GM21576 (cell line): ENCODE measurements around the gene HCFC2.
"Not testable (repeated sequence)": the region's sequence is repeated elsewhere in the genome, so short reads cannot be mapped to it uniquely, and the experiment has no call there.

Experiments
- ATAC-seq: cut with Tn5 transposase; IDR thresholded peaks from one replicate; pipeline ENCODE4 v1.9.1; 2021; ENCODE audit warnings: mild to moderate bottlenecking, moderate library complexity; ENCODE audit not compliant: unreplicated experiment

The HCFC2 gene

GRCh38 chr12:104064031-104064841 is at the start of gene HCFC2:
Gene HCFC2 (plus strand): TSS chr12:104064531. CDS start chr12:104064561, 30 bp downstream.
- ATAC-seq, result peak; percentile 82

DNA sequence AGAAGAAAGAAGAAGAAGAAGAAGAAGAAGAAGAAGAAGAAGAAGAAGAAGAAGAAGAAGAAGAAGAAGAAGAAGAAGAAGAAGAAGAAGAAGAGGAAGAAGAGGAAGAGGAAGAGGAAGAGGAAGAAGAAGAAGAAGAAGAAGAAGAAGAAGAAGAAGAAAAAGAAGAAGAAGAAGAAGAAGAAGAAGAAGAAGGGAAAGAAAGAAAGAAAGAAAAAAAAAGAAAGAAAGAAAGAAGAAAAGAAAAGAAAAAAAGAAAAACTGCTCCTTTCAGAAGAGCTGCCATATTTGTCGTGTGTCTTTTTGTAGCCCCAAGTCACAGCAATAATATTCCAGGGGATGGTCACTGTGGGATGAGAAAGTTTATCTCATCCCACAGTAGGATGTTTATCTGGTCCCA is 42.5 kb upstream of the HCFC2 start:
- not testable (repeated sequence) for ATAC-seq

DNA sequence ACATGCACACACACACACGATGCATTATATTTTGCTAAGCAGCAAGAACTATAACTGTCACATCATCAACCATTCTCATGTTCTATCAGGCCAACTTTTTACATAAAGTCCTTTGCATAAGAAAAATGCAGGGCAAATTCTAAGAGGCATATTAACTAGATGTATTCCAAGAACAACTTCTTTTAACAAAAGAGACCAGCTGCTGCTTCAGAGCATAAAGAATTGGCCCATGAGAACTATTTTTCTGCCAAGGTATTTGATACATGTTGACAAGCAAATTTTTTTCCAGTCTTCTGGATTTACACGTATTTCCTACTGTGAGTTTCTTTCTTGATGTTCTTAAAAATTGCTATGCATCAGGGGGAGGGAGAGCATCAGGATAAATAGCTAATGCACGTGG is 41.5 kb upstream of the HCFC2 start:
- no peak for ATAC-seq

- no peak for ATAC-seq
These were observed 40.6 kb upstream of the HCFC2 start for GRCh38 chr12:104023710-104024109.

DNA sequence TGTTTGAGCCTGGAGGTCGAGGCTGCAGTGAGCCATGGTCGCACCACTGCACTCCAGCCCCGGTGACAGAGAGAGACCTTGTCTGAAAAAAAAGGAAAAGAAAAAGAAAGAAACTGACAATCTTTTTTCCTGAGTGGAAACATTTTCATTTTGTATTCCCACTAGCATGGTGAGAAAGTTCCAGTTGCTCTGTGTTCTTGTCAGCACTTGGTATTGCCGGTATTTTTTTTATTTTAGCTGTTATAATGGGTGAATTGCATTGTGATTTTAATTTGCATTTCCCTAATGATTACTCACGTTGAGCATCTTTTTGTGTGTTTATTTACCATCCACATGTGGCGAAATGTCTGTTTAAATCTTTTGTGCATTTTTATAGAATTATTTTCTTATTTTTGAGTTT is 40.0 kb upstream of the HCFC2 start:
- ATAC-seq, result no peak

GRCh38 chr12:104025771-104026170 is 38.6 kb upstream of the HCFC2 start:
- no peak for ATAC-seq

DNA sequence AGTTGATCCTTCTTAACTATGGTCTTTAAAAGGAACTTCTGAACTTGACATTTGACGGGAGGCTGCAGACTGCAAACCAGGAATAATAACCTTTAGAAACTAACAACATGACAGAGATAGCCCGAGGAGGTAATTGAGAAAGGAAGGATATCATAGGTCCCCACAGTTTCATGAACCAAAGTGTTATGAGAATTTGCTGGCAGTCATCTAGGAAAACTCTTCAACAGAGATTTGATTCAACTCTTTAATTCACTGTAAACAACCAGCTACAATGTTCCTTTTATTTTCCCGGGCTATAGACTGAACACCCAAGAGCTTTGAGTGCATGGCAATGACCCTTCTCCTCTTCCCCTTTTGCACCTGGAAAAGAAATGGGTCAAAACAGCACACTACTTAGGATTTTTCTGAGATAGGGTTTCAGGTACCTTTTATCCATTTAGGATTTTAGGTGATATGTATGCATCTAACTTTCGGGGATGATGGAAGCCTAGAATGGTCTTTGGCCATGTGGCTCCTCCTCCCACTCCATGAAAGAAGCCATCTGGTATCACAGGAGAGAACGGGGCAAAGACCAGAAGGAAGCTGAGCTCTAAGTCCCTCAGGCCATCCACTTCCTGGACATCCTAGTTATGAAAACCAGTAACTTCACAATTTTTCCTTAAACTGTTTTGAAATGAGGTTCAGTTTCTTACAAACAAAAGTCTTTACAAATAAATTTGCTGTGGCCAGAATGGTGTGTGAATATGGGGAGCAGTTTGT is 37.3 kb upstream of the HCFC2 start:
- ATAC-seq, result no peak

DNA sequence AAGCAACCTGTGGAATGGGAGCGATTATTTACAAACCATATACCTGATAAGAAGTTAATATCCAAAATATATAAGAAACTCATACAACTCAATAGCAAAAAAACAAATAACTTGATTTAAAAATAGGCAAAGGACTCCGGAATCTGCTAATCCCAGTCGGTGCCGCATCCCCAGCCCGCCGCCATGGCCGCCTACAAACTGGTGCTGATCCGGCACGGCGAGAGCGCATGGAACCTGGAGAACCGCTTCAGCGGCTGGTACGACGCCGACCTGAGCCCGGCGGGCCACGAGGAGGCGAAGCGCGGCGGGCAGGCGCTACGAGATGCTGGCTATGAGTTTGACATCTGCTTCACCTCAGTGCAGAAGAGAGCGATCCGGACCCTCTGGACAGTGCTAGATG is 33.7 kb upstream of the HCFC2 start:
- not testable (repeated sequence) for ATAC-seq

DNA sequence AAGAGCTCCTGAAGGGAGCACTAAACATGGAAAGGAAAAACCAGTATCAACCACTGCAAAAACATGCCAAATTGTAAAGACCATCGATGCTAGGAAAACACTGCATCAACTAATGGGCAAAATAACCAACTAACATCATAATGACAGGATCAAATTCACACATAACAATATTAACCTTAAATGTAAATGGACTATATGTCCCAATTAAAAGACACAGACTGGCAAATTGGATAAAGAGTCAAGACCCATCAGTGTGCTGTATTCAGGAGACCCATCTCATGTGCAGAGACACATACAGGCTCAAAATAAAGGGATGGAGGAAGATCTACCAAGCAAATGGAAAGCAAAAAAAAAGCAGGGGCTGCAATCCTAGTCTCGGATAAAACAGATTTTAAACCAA is 28.2 kb upstream of the HCFC2 start:
- ATAC-seq, result not testable (repeated sequence)

DNA sequence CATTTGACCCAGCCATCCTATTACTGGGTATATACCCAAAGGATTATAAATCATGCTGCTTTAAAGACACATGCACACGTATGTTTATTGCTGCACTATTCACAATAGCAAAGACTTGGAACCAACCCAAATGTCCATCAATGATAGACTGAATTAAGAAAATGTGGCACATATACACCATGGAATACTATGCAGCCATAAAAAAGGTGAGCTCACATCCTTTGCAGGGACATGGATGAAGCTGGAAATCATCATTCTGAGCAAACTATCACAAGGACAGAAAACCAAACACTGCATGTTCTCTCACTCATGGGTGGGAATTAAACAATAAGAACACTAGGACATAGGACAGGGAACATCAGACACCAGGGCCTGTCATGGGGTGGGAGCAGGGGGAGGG is 24.6 kb upstream of the HCFC2 start:
- ATAC-seq, result not testable (repeated sequence)

GRCh38 chr12:104042580-104042979 is 21.8 kb upstream of the HCFC2 start:
- no peak for ATAC-seq

- ATAC-seq, result no peak
These were observed 20.2 kb upstream of the HCFC2 start for GRCh38 chr12:104044158-104044557.

DNA sequence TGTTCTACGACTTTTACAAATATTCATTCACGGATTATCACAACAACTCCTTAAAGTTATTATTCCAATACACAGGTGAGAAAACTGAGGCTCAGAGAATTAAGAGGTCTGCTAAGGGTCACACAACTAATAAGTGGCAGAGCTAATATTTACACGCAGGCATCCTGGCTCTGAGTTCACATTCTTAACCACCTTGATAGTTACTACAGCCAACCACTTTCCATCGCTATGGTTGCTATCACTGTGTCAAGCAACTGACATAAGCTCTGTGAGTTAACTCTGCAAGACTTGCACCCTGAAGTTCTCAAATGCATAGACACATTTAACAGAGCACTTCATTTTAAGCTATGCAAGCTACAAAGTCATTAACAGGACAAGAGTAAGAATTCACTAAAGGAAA is 18.0 kb upstream of the HCFC2 start:
- ATAC-seq, result no peak

DNA sequence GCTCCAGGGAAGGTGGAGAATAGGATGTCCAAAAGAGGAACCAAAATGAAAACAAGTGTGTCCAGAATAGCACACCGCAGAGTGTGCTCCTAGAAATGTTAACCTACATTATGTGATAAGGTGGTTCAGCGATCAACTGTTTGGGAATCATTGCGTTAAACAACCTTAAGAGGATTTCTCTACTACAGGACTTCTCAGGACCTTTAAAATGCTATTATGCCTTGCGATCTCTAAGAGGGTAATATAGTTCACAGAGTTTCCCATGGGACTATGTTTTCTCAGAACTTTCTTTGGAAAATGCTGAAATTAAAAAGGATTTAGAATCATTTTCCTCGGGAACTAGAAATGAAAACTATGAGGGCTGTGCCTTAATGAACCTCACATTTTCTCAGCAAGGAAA is 16.2 kb upstream of the HCFC2 start:
- ATAC-seq, result no peak

- ATAC-seq, result no peak
These were observed 15.5 kb upstream of the HCFC2 start for GRCh38 chr12:104048811-104049210.

- ATAC-seq, result no peak
These were observed 14.9 kb upstream of the HCFC2 start for GRCh38 chr12:104049278-104049902.

- no peak for ATAC-seq
These were observed 14.4 kb upstream of the HCFC2 start, which contains the start of gene GLT8D2 for GRCh38 chr12:104049903-104050356. Gene GLT8D2 (minus strand): TSS chr12:104050187. CDS start chr12:104019648, 30,539 bp downstream.

DNA sequence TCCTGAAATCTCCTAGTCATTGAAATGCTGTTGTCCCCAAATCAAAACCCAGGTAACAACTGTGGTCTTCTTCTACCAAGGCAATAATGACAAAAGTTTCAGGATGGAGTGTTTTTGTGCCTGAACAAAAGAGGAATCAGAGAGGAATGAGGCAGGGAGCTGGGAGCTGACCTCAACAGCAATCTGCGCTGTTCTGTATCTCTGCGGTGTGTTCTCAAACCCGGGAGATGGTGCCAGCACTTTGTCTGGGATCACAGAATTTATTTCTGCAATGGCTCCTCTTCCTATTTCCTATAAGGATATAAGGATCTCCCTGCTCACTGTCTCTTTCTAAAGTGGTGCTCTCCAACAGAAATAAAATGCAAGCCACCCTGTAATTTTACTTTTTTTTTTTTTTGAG is 13.9 kb upstream of the HCFC2 start:
- no peak for ATAC-seq

- no peak for ATAC-seq
These were observed 9.5 kb upstream of the HCFC2 start for GRCh38 chr12:104054681-104055346.

DNA sequence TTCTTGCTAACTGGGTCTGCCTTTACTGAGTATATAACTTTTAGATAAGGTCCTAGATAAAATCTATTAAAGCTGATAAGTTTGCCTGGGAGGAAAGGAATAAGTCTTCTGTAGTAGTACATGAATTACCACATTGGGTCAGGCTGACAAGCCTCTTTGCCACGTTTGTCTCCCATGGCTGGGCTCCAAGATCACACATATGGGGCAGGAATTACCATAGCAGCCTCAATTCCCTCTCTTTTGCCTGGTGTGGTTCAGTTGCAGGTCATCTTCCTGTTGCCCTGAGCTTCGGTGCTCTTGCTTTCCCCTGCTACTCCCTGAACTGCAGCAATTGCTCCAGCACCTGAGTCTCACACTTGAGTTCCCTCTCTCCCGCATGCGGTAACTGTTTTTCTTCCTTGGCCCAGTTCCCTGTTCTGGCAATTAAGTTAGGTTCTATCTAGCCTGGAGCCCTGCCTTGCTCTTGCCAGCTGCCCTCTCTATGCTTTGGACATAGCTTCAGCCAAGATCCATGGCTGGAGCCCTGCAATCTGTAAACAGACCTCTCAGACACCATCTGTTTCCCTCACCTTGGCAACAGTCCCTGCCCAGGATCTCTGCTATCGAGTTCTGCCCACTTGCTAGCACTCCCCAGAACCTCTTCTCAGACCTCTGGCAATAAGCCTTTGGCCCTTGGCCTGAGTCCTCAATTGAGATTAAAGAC is 8.5 kb upstream of the HCFC2 start:
- no peak for ATAC-seq
